Caco-2 (cell line): ENCODE results near the gene PYGL. TPM values are rescaled to one million over a fixed set of nuclear protein-coding genes. Genes with fewer than 3 reads are reported as not detected.

Source experiments
- Bru-seq: library from RNA; stranded (reverse); fragments of 400-500 nt; gene quantifications from one replicate; lab custom pipeline; 2021; lab: Mats Ljungman, UMichigan
- BruChase-seq, 2 experiments: library from RNA; stranded (reverse); fragments of 400-500 nt; gene quantifications; one replicate each; lab custom pipeline; 2021; lab: Mats Ljungman, UMichigan
- BruUV-seq: library from RNA; stranded (reverse); fragments of 400-500 nt; replicated peaks from 2 replicates; lab custom pipeline; 2021; lab: Mats Ljungman, UMichigan
- CTCF ChIA-PET: fragments of 300-600 bp; sonication (Branson Sonifier 250); formaldehyde crosslinking; loops from one replicate; lab custom pipeline; 2022; ENCODE audit warnings: antibody characterized with exemption; lab: Charles Lee
- POLR2A ChIA-PET: fragments of 300-600 bp; sonication (Branson Sonifier 250); formaldehyde crosslinking; loops from one replicate; lab custom pipeline; 2022; ENCODE audit warnings: antibody characterized with exemption; lab: Charles Lee
- DNase-seq, 2 experiments: peaks; one replicate each; pipeline versions ENCODE4 v3.0.0 to v3.0.0-alpha.2; 2020 to 2022
- H3K27me3 ChIP-seq: replicated peaks from 2 replicates; pipeline ENCODE4 v1.6.0; 2011; ENCODE audit warnings: low read length; ENCODE audit not compliant: control insufficient read depth, insufficient read depth
- H3K36me3 ChIP-seq: 2 replicates; pipeline ENCODE4 v1.5.1; 2011; ENCODE audit warnings: low read length; ENCODE audit not compliant: control insufficient read depth, insufficient read depth
- H3K4me1 ChIP-seq: fragments of 250-450 bp; sonication (Bioruptor Pico); 2 replicates; pipeline ENCODE4 v1.5.1; 2020; ENCODE audit warnings: mild to moderate bottlenecking
- H3K4me3 ChIP-seq: 2 replicates; pipeline ENCODE4 v1.5.1; 2011; ENCODE audit warnings: low read depth, mild to moderate bottlenecking, control low read depth, low read length
- H3K9me3 ChIP-seq: fragments of 250-450 bp; sonication (Bioruptor Pico); 2 replicates; pipeline ENCODE4 v1.5.1; 2020; ENCODE audit warnings: mild to moderate bottlenecking, moderate library complexity
- H3K27ac Mint-ChIP-seq: one replicate; pipeline ENCODE4 v1.8.0; 2022; ENCODE audit warnings: mixed read lengths; ENCODE audit not compliant: unreplicated experiment
- H3K27me3 Mint-ChIP-seq: one replicate; pipeline ENCODE4 v1.8.0; 2022; ENCODE audit warnings: mixed read lengths; ENCODE audit not compliant: insufficient read depth, unreplicated experiment
- H3K36me3 Mint-ChIP-seq: one replicate; pipeline ENCODE4 v1.8.0; 2022; ENCODE audit warnings: mild to moderate bottlenecking, mixed read lengths; ENCODE audit not compliant: insufficient read depth, unreplicated experiment
- H3K4me1 Mint-ChIP-seq: one replicate; pipeline ENCODE4 v1.8.0; 2022; ENCODE audit warnings: low read depth, mixed read lengths; ENCODE audit not compliant: unreplicated experiment
- H3K4me3 Mint-ChIP-seq: one replicate; pipeline ENCODE4 v1.8.0; 2022; ENCODE audit warnings: mild to moderate bottlenecking, moderate library complexity, mixed read lengths; ENCODE audit not compliant: unreplicated experiment
- H3K9me3 Mint-ChIP-seq: one replicate; pipeline ENCODE4 v1.8.0; 2022; ENCODE audit warnings: mixed read lengths; ENCODE audit not compliant: unreplicated experiment
- CTCF ChIP-seq, 2 experiments: fragments of 200-600 bp in 1 of 2; IDR thresholded peaks; 1 replicate in 1 of 2; 2 replicates in 1 of 2; pipeline versions ENCODE4 v1.5.1 to v1.8.0; 2011 to 2022; ENCODE audit warnings: antibody characterized with exemption in 1 of 2, control low read depth in 1 of 2, inconsistent platforms in 1 of 2, low read depth in 1 of 2, low read length in 1 of 2, mild to moderate bottlenecking in 1 of 2, moderate library complexity in 1 of 2; ENCODE audit not compliant: insufficient read depth in 1 of 2, severe bottlenecking in 1 of 2, unreplicated experiment in 1 of 2
- intact Hi-C: fragments of 100-400 bp; cut with micrococcal nuclease; formaldehyde crosslinking; loops from one replicate; pipeline ENCODE4 v1.10.0; 2022; ENCODE audit not compliant: unreplicated experiment
- long read RNA-seq: library from polyadenylated mRNA; stranded (forward); transcript quantifications from one replicate; pipeline ENCODE4 v2.0.0, GENCODE V29; 2022
- total RNA-seq: library from RNA; stranded (reverse); gene quantifications from 2 replicates; pipeline ENCODE4 v1.2.3, GENCODE V29; 2022

PYGL gene
- total RNA-seq (80.8 and 98.1 TPM in 2 replicates), Bru-seq, nascent RNA (percentile 66 among the genes with signal in this experiment), BruChase-seq, experiment 1, labeled RNA remaining after a 2-hour chase (percentile 66 among the genes with signal in this experiment), BruChase-seq, experiment 2, labeled RNA remaining after a 6-hour chase (percentile 74 among the genes with signal in this experiment)
- long read RNA-seq, transcript PYGL-203 (5 exons, 1,459 nt): minor isoform, 11 of 105 reads
- long read RNA-seq, transcript PYGL-201 (20 exons, 3,048 nt): major isoform, 55 of 105 reads
- long read RNA-seq, partial matches to known transcripts: 16 of 105 reads
- long read RNA-seq, other reads (novel, unspliced or antisense): 23 of 105 reads

GRCh38 chr14:50943943-50944646, at the start of gene PYGL:
TSS of gene PYGL (minus strand) at chr14:50944483. CDS start at chr14:50944403, 80 bp downstream.
- CTCF ChIA-PET: interaction anchor here (0.9 to 1.9 kb wide), 4 partner anchors 12 to 151 kb away, joined by 3 to 10 read pairs (median 4); partner anchors contain the start of gene TRIM9
- no peaks in the 10 kb centered on the region for H3K9me3 ChIP-seq
- POLR2A ChIA-PET: interaction anchor here (0.6 to 1.5 kb wide), 6 partner anchors 7 to 151 kb away, joined by 3 to 14 read pairs (median 3); partner anchors contain the start of gene TRIM9
- H3K4me3 ChIP-seq: peak within 1 kb of the TSS; percentile 65
- H3K9me3 Mint-ChIP-seq: no peaks in the 10 kb centered on the region
- H3K27me3 Mint-ChIP-seq: no peaks in the 10 kb centered on the region
- BruUV-seq: no TSS peak
- no peak for TF ChIP-seq CTCF (IDR thresholded peaks at IDR 0.05; ENCODE audit: insufficient read depth in 1 of 2, low read depth in 1 of 2, low read length in 1 of 2, severe bottlenecking in 1 of 2, unreplicated experiment in 1 of 2)
- H3K4me1 ChIP-seq: peaks cover 6% of the 10 kb centered on the region
- peak within 1 kb of the TSS; percentile 96 for H3K4me3 Mint-ChIP-seq
- peak within 1 kb of the TSS; percentile 77 for H3K27ac Mint-ChIP-seq
- intact Hi-C loops: loop anchor here (1.0 kb wide), 1 partner anchor 11 kb away; no protein-coding TSS in a partner anchor
- H3K4me1 Mint-ChIP-seq: peaks cover 18% of the 10 kb centered on the region
- peak; percentile 79 to 88 for DNase-seq
- no peaks in the 10 kb centered on the region for H3K36me3 Mint-ChIP-seq
- H3K36me3 ChIP-seq: no peaks in the 10 kb centered on the region
- no peaks in the 10 kb centered on the region for H3K27me3 ChIP-seq

DNA sequence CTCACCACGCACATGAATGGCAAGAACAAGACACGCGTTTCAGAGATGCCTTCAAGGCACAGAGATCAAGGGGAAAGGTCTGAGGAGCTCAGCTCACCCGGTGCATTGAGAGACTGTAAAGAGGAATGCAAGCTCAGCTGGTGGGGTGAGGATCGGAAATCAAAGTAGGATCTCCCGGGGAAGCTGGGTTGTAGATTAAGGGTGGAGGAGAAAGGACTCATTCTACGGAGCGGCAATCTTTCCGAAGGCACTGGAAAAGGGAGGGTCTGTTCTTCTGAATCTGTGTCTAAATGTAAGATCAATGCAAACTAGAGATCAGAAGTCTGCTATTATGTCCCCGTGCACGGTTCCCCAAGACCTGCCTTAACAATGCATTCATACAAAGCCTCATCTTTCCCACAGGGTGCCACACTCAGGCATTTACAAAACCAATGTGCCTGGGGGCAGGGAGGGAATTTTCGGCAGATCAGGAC, 41.6 kb upstream of the PYGL start:
- Mint-ChIP-seq H3K4me3 (no peak overlapping the region), H3K27ac (no peak overlapping the region), H3K9me3 (no peaks in the 10 kb centered on the region), H3K36me3 (no peaks in the 10 kb centered on the region), H3K27me3 (no peaks in the 10 kb centered on the region), H3K4me1 (peaks cover under 1% of the 10 kb centered on the region)
- intact Hi-C loops: no loop called here
- no peak for TF ChIP-seq CTCF (IDR thresholded peaks at IDR 0.05; ENCODE audit: insufficient read depth in 1 of 2, low read depth in 1 of 2, low read length in 1 of 2, severe bottlenecking in 1 of 2, unreplicated experiment in 1 of 2)
- no peak overlapping the region for H3K4me3 ChIP-seq
- no peaks in the 10 kb centered on the region for H3K36me3 ChIP-seq
- ChIA-PET CTCF (no interaction called here), POLR2A (no interaction called here)
- H3K4me1 ChIP-seq: peaks cover 3% of the 10 kb centered on the region
- DNase-seq: no peak
- no peaks in the 10 kb centered on the region for H3K27me3 ChIP-seq
- BruUV-seq: no TSS peak
- H3K9me3 ChIP-seq: no peaks in the 10 kb centered on the region

- no peak for TF ChIP-seq CTCF (IDR thresholded peaks at IDR 0.05; ENCODE audit: insufficient read depth in 1 of 2, low read depth in 1 of 2, low read length in 1 of 2, severe bottlenecking in 1 of 2, unreplicated experiment in 1 of 2)
- Histone ChIP-seq H3K4me3 (no peak overlapping the region), H3K4me1 (peaks cover 9% of the 10 kb centered on the region), H3K36me3 (no peaks in the 10 kb centered on the region), H3K9me3 (no peaks in the 10 kb centered on the region), H3K27me3 (no peaks in the 10 kb centered on the region)
- Mint-ChIP-seq H3K4me3 (no peak overlapping the region), H3K27ac (no peak overlapping the region), H3K9me3 (no peaks in the 10 kb centered on the region), H3K4me1 (peaks cover 6% of the 10 kb centered on the region), H3K27me3 (no peaks in the 10 kb centered on the region), H3K36me3 (no peaks in the 10 kb centered on the region)
- intact Hi-C loops: no loop called here
- DNase-seq: no peak
- ChIA-PET POLR2A (no interaction called here), CTCF (no interaction called here)
- no TSS peak for BruUV-seq
These were observed 41.0 kb upstream of the PYGL start for GRCh38 chr14:50985124-50985858.
